ENCODE measurements around the gene GSTA4.
"Not testable (repeated sequence)": the region's sequence is repeated elsewhere in the genome, so short reads cannot be mapped to it uniquely, and the experiment has no call there.

DNA sequence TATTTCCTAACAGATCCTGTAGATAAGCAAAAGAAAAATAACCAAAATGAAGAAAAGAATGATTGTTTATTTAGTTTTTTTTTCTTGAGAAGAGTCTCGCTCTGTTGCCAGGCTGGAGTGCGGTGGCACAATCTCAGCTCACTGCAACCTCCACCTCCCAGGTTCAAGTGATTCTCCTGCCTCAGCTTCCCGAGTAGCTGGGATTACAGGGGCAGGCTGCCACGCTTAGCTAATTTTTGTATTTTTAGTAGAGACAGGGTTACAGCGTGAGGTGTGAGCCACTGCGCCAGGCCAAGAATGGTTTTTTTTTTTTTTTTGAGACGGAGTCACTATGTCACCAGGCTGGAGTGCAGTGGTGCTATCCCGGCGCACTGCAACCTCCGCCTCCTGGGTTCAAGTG lies 52.3 kb downstream of the GSTA4 start:
- not testable (repeated sequence) for TF ChIP-seq FOXM1 (IDR thresholded peaks at IDR 0.05; ENCODE audit: borderline replicate concordance); BHLHE40 (IDR thresholded peaks at IDR 0.05; ENCODE audit: borderline replicate concordance); LEF1 (IDR thresholded peaks at IDR 0.05; ENCODE audit: borderline replicate concordance); ZNF384 (IDR thresholded peaks at IDR 0.05); FOXA1 (IDR thresholded peaks at IDR 0.05); HDGF (IDR thresholded peaks at IDR 0.05; ENCODE audit: borderline replicate concordance); ELF4 (IDR thresholded peaks at IDR 0.05); TARDBP (IDR thresholded peaks at IDR 0.05); FOXK2 (IDR thresholded peaks at IDR 0.05); ARNT (IDR thresholded peaks at IDR 0.05); SP1 (IDR thresholded peaks at IDR 0.05); SUZ12 (IDR thresholded peaks at IDR 0.05)
- TF ChIP-seq, protein P1, sequence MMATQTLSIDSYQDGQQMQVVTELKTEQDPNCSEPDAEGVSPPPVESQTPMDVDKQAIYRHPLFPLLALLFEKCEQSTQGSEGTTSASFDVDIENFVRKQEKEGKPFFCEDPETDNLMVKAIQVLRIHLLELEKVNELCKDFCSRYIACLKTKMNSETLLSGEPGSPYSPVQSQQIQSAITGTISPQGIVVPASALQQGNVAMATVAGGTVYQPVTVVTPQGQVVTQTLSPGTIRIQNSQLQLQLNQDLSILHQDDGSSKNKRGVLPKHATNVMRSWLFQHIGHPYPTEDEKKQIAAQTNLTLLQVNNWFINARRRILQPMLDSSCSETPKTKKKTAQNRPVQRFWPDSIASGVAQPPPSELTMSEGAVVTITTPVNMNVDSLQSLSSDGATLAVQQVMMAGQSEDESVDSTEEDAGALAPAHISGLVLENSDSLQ (IDR thresholded peaks at IDR 0.05), result not testable (repeated sequence)
